NCI-H2081 (cell line): Measurements from ENCODE around the gene GALNT16.

Experiments used
- DNase-seq, 2 experiments: peaks; one replicate each; lab custom pipeline; 2025; lab: John Stamatoyannopoulos, UW

The GALNT16 gene

DNA sequence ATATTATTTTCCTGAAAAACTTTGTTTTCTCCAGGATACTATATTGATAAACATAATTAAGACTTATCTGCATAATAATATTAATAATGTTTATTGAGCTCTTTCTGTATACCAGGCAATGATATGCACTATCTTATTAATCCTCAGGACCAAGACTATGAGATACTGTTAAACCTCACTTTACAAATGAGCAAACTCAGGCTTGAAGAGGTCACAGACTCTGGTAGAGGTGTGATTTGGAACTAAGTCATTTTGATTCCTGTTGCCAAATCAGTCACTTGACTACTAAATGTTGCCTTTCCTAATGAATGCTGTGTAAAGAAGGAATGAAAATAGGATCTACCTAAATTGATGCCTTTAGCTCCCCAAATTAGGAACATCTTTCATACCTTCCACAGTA lies 145.8 kb downstream of the GALNT16 start:
- DNase-seq, result no peak
